ENCODE data around the gene GPR152.
"Not testable (repeated sequence)": the region's sequence is repeated elsewhere in the genome, so short reads cannot be mapped to it uniquely, and the experiment has no call there.

GPR152 gene

GRCh38 chr11:67412495-67413179 is 39.9 kb downstream of the GPR152 start:
- no peak for DNase-seq

GRCh38 chr11:67411785-67412152 is 40.8 kb downstream of the GPR152 start:
- peak in 1 of 51 donors; percentile 24 for DNase-seq

- no peak for DNase-seq
These were observed 41.3 kb downstream of the GPR152 start for GRCh38 chr11:67410984-67411784.

- DNase-seq: peak in 44 of 51 donors; percentile 18 to 93 (median 70)
These were observed 42.1 kb downstream of the GPR152 start for GRCh38 chr11:67410369-67410831.

- DNase-seq: peak in 3 of 51 donors; percentile 59 to 67 (median 62)
These were observed 42.7 kb downstream of the GPR152 start for GRCh38 chr11:67409781-67410368.

GRCh38 chr11:67409261-67409666 is 43.3 kb downstream of the GPR152 start:
- DNase-seq: no peak

GRCh38 chr11:67408437-67409200 is 43.9 kb downstream of the GPR152 start:
- DNase-seq: no peak

GRCh38 chr11:67407688-67408163 is 44.8 kb downstream of the GPR152 start:
- no peak for DNase-seq

- DNase-seq: peak in 26 of 51 donors; percentile 18 to 69 (median 38)
These were observed 45.4 kb downstream of the GPR152 start for GRCh38 chr11:67406969-67407687.

- no peak for DNase-seq
These were observed 46.0 kb downstream of the GPR152 start for GRCh38 chr11:67406420-67406968.

GRCh38 chr11:67405688-67406339 is 46.7 kb downstream of the GPR152 start:
- no peak for DNase-seq

- no peak for DNase-seq
These were observed 47.3 kb downstream of the GPR152 start for GRCh38 chr11:67405196-67405567.

- no peak for DNase-seq
These were observed 47.9 kb downstream of the GPR152 start for GRCh38 chr11:67404515-67405195.

GRCh38 chr11:67403085-67403484 is 49.4 kb downstream of the GPR152 start:
- not testable (repeated sequence) for DNase-seq

- not testable (repeated sequence) for DNase-seq
These were observed 50.2 kb downstream of the GPR152 start for GRCh38 chr11:67402192-67402839.

- peak; percentile 35 to 96 (median 87) for DNase-seq
These were observed 50.9 kb downstream of the GPR152 start, which contains the start of gene PPP1CA for GRCh38 chr11:67401495-67402191. TSS of gene PPP1CA (minus strand) at chr11:67401858. CDS start at chr11:67401782, 76 bp downstream.

Measured in hypothalamus (tissue), 51 donors.